AG04450 (cell line): ENCODE data around the gene WSCD2. TPM values are rescaled to one million over a fixed set of nuclear protein-coding genes. Genes with fewer than 3 reads are reported as not detected.
"Not testable (repeated sequence)": the region's sequence is repeated elsewhere in the genome, so short reads cannot be mapped to it uniquely, and the experiment has no call there.

Source experiments
- CTCF ChIA-PET: fragments of 300-600, 350-600 bp; formaldehyde crosslinking; extraction: SDS; loops from one replicate; lab custom pipeline; 2022; ENCODE audit warnings: antibody characterized with exemption, inconsistent platforms; lab: Charles Lee
- POLR2A ChIA-PET: fragments of 350-600 bp; formaldehyde crosslinking; extraction: SDS; loops from one replicate; lab custom pipeline; 2021; ENCODE audit warnings: antibody characterized with exemption, inconsistent platforms; lab: Yijun Ruan, JAX
- DNase-seq: peaks from one replicate; pipeline ENCODE4 v3.0.0-alpha.2; 2011; ENCODE audit warnings: low read depth, low spot score
- H3K27ac ChIP-seq: one replicate; pipeline ENCODE4 v1.5.1; 2012; ENCODE audit warnings: low read depth, low read length, control low read depth
- H3K27me3 ChIP-seq: one replicate; pipeline ENCODE4 v1.6.0; 2012; ENCODE audit warnings: low read length; ENCODE audit not compliant: control insufficient read depth, insufficient read depth
- H3K4me3 ChIP-seq: 2 replicates; pipeline ENCODE4 v1.5.1; 2011; ENCODE audit warnings: mild to moderate bottlenecking, low read depth, low read length, control low read depth
- H3K9me3 ChIP-seq: 2 replicates; pipeline ENCODE4 v1.5.1; 2012; ENCODE audit warnings: low read length; ENCODE audit not compliant: control insufficient read depth, insufficient read depth
- CTCF ChIP-seq: IDR thresholded peaks from 2 replicates; pipeline ENCODE4 v1.5.1; 2011; ENCODE audit warnings: low read depth, low read length, control low read depth, inconsistent platforms
- polyA plus RNA-seq: library from polyadenylated mRNA; depleted of rRNA; stranded (reverse); fragments of >200 nt; gene quantifications from 2 replicates; pipeline ENCODE4 v1.2.3, GENCODE V29; 2011

The WSCD2 gene
- polyA plus RNA-seq, 1 experiment = not detected

GRCh38 chr12:108214486-108214885 lies 85.4 kb downstream of the WSCD2 start:
- ChIA-PET CTCF (no interaction called here), POLR2A (no interaction called here)
- no peak for TF ChIP-seq CTCF
- no peak for DNase-seq
- no peaks in the 10 kb centered on the region; the same call in none of the 2 replicates for H3K9me3 ChIP-seq
- no peak overlapping the region for H3K27ac ChIP-seq
- H3K4me3 ChIP-seq = no peak overlapping the region
- no peaks in the 10 kb centered on the region for H3K27me3 ChIP-seq

- Histone ChIP-seq H3K27me3 (no peaks in the 10 kb centered on the region), H3K9me3 (no peaks in the 10 kb centered on the region; the same call in 1 of the 2 replicates), H3K4me3 (no peak overlapping the region), H3K27ac (no peak overlapping the region)
- ChIA-PET CTCF (no interaction called here), POLR2A (no interaction called here)
- no peak for DNase-seq
- no peak for TF ChIP-seq CTCF
Observed at GRCh38 chr12:108215458-108215857, 86.4 kb downstream of the WSCD2 start.

- no peak for DNase-seq
- ChIA-PET POLR2A (no interaction called here), CTCF (no interaction called here)
- Histone ChIP-seq H3K27ac (no peak overlapping the region), H3K27me3 (no peaks in the 10 kb centered on the region), H3K9me3 (no peaks in the 10 kb centered on the region; the same call in 1 of the 2 replicates), H3K4me3 (no peak overlapping the region)
- no peak for TF ChIP-seq CTCF
Observed at GRCh38 chr12:108218921-108219320, 89.8 kb downstream of the WSCD2 start.

GRCh38 chr12:108225101-108225500 lies 96.0 kb downstream of the WSCD2 start:
- H3K4me3 ChIP-seq, DNase-seq, CTCF ChIA-PET, H3K9me3 ChIP-seq, POLR2A ChIA-PET, H3K27ac ChIP-seq, H3K27me3 ChIP-seq: not testable (repeated sequence)

GRCh38 chr12:108226866-108227265 lies 97.8 kb downstream of the WSCD2 start:
- no peak for TF ChIP-seq CTCF
- no peaks in the 10 kb centered on the region for H3K27me3 ChIP-seq
- DNase-seq = no peak
- POLR2A ChIA-PET = no interaction called here
- H3K27ac ChIP-seq = no peak overlapping the region
- no peak overlapping the region for H3K4me3 ChIP-seq
- CTCF ChIA-PET = no interaction called here
- H3K9me3 ChIP-seq = no peaks in the 10 kb centered on the region

- Histone ChIP-seq H3K27ac (no peak overlapping the region), H3K4me3 (no peak overlapping the region)
- POLR2A ChIA-PET = no interaction called here
Observed at GRCh38 chr12:108228746-108229145, 99.7 kb downstream of the WSCD2 start.

More at GRCh38 chr12:108228746-108229145, 99.7 kb downstream of the WSCD2 start:
- DNase-seq = no peak
- H3K9me3 ChIP-seq = no peaks in the 10 kb centered on the region; the same call in 1 of the 2 replicates
- H3K27me3 ChIP-seq = no peaks in the 10 kb centered on the region
- CTCF ChIA-PET = no interaction called here
- TF ChIP-seq CTCF = no peak
